D341Med (cell line): Measurements from ENCODE around the gene KLHL1.

Source experiments
- DNase-seq: peaks from one replicate; pipeline ENCODE4 v3.0.0; 2012; ENCODE audit warnings: low spot score

Gene KLHL1

DNA sequence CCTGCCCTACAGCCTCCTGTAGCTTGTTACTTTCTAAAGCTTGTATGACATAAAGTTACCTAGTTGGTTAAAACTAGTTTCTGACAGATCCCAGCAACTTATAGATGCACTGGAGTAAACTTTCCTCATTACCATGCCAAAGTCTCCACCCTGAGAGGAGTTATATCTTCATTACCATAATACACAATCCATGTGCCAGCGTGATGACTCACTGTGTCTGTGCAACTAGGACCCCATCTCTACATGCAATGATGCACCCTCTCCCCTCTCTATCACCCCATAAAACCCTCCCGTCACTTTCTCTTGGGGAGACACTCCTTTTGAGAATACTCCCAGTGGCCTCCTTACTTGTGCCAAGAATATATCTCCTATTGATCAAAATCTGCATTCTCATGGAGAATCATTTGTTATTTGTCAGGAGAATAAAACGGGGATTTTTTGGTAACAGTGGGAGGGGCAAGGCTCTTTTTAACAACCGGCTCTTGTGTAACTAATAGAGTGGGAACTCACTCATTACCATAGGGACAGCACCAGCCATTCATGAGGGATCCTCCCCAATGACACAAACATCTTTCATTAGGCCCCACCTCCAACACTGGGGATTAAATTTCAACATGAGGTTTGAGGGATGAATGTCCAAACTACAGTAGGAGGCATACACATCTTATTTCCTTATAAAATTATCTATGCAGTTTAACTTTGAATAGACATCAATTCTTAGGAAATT, 235.8 kb downstream of the KLHL1 start:
- DNase-seq = no peak

GRCh38 chr13:69866555-69866954, 241.7 kb downstream of the KLHL1 start:
- DNase-seq = no peak

GRCh38 chr13:69857183-69857821, 250.9 kb downstream of the KLHL1 start:
- DNase-seq = peak; percentile 40

GRCh38 chr13:69856331-69856730, 251.9 kb downstream of the KLHL1 start:
- DNase-seq = no peak

DNA sequence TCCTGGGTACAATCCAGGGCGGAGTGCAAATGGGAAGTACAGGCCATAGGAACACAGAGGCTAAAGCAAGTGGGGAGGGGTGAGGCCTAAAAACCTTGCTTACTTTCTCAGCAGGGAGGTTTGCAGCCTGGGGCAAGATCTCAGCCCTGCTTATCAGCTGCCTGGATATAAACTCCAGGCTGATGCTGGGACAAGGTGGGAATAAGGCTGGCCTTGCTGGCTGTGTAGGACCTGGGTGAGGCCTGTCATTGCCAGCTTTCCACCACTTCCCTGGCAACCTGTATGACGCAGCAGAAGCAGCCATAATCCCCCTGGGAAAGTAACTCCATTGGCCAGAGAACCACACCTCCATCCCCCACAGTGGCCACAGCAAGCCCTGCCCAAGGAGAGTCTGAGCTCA, 279.7 kb downstream of the KLHL1 start:
- DNase-seq = no peak

GRCh38 chr13:69820180-69820579, 288.1 kb downstream of the KLHL1 start:
- DNase-seq = no peak

- DNase-seq = no peak
Measured at GRCh38 chr13:69817333-69817869, 290.9 kb downstream of the KLHL1 start.

- no peak for DNase-seq
Measured at GRCh38 chr13:69809152-69809551, 299.1 kb downstream of the KLHL1 start.

DNA sequence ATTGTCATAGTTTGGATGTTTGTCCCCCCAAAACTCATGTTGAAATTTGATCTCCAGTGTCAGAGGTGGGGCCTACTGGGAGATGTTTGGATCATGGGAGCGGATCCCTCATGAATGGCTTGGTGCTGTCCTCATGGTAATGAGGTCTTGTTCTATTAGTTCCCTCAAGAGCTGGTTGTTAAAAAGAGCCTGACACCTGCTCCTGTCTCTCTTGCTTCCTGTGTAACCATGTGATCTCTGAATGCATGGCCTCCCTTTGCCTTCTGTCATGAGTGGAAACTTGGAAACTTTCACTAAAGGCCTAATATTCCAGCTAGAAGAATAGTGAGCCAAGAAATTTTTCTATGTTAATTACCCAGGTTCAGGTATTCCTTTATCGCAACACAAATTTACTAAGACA, 312.0 kb downstream of the KLHL1 start:
- DNase-seq = no peak

GRCh38 chr13:69793783-69794453, 314.3 kb downstream of the KLHL1 start:
- DNase-seq = peak; percentile 18

- no peak for DNase-seq
Measured at GRCh38 chr13:69776937-69777336, 331.3 kb downstream of the KLHL1 start.

GRCh38 chr13:69769608-69770007, 338.6 kb downstream of the KLHL1 start:
- no peak for DNase-seq

GRCh38 chr13:69761581-69761980, 346.7 kb downstream of the KLHL1 start:
- DNase-seq = no peak

DNA sequence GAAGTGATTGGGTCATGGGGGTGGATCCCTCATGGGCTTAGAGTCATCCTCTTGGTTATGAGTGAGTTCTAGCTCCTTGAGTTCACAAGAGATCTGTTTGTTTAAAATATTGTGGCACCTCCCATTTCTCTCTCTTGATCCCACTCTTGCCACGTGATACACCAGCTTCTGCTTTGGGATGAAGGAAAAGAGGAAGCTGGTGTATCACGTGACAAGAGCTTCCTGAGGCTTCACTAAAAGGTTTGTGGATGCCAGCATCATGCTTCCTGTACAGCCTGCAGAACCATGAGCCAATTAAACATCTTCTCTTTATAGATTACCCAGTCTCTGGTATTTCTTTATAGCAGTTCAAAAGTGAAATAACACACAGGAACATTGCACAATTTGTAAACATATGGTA, 353.2 kb downstream of the KLHL1 start:
- no peak for DNase-seq

DNA sequence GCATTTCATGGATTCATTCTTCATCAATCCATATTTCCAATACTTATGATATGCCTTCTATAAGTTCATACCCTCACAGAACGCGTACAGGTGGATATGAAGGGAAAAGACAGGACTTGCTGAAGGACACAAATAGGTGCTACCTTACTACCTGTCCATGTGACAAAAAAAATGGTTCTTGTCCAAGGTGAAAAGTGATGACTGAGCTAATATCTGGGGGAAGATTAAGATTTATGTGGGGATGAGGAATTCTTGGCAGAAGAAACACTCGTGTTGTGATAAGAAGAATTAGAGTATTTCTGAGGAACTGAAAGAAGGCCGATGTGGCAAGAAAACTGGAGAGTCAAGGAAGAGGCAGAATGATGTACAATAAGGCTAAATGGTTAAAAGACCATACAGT, 357.0 kb downstream of the KLHL1 start:
- DNase-seq = no peak

- DNase-seq = no peak
Measured at GRCh38 chr13:69737129-69737935, 370.9 kb downstream of the KLHL1 start.

- no peak for DNase-seq
Measured at GRCh38 chr13:69721631-69722030, 386.6 kb downstream of the KLHL1 start.

GRCh38 chr13:69720278-69720983, 387.8 kb downstream of the KLHL1 start:
- no peak for DNase-seq

- no peak for DNase-seq
Measured at GRCh38 chr13:69706807-69707206, 401.4 kb downstream of the KLHL1 start.

DNA sequence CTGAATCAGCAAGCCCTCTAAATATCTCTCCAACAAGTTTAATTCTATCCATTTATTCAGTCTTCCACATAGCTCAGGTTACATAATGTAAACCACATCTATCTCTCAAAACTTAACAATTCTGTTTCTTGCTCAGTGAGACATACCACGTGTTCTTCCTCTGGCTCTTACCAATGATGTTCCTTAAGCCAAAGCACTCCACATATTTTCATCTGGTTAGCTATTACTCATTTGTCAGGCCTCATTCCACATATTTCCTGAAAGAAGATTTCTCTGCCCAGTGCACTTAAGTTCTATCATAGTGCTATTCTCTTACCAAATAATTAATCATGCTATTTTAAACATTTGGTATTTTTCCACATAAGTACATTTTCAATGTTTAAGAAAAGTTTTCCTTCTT, 403.9 kb downstream of the KLHL1 start:
- no peak for DNase-seq

- no peak for DNase-seq
Measured at GRCh38 chr13:69690999-69691398, 417.3 kb downstream of the KLHL1 start.
